ENCODE results near the gene NMNAT2.

DNA sequence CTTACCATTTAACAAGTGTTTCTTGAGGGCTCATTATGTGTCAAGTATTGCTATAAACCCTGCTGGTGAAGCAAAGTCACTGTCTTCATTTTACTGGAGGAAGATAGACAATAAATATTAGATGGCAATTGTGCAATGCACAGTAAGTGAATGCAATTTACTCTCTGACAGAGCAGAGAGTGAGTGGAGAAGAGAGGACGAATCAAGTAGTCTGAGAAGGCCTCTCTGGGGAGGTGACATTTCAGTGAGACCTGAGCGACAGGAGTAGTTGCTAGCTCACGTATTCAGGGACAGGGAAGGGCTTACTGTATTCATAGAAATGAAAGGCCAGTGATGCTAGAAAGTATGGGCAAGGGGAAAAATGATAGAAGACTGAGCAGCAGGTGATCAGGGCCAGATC is 1.2 kb upstream of the NMNAT2 start:
- TF ChIP-seq, protein P1, sequence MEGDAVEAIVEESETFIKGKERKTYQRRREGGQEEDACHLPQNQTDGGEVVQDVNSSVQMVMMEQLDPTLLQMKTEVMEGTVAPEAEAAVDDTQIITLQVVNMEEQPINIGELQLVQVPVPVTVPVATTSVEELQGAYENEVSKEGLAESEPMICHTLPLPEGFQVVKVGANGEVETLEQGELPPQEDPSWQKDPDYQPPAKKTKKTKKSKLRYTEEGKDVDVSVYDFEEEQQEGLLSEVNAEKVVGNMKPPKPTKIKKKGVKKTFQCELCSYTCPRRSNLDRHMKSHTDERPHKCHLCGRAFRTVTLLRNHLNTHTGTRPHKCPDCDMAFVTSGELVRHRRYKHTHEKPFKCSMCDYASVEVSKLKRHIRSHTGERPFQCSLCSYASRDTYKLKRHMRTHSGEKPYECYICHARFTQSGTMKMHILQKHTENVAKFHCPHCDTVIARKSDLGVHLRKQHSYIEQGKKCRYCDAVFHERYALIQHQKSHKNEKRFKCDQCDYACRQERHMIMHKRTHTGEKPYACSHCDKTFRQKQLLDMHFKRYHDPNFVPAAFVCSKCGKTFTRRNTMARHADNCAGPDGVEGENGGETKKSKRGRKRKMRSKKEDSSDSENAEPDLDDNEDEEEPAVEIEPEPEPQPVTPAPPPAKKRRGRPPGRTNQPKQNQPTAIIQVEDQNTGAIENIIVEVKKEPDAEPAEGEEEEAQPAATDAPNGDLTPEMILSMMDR (IDR thresholded peaks at IDR 0.05): no peak
- no peak for TF ChIP-seq POLR2A (IDR thresholded peaks at IDR 0.05)
